ENCODE measurements around the gene WWOX. TPM values are rescaled to one million over a fixed set of nuclear protein-coding genes. Genes with fewer than 3 reads are reported as not detected.
A peak's percentile ranks its signal among the peaks of the same experiment; 100 is the strongest.

The WWOX gene
- total RNA-seq, 6 experiments from 2014 or later: 13.0 to 24.3 (median 16.5) TPM

DNA sequence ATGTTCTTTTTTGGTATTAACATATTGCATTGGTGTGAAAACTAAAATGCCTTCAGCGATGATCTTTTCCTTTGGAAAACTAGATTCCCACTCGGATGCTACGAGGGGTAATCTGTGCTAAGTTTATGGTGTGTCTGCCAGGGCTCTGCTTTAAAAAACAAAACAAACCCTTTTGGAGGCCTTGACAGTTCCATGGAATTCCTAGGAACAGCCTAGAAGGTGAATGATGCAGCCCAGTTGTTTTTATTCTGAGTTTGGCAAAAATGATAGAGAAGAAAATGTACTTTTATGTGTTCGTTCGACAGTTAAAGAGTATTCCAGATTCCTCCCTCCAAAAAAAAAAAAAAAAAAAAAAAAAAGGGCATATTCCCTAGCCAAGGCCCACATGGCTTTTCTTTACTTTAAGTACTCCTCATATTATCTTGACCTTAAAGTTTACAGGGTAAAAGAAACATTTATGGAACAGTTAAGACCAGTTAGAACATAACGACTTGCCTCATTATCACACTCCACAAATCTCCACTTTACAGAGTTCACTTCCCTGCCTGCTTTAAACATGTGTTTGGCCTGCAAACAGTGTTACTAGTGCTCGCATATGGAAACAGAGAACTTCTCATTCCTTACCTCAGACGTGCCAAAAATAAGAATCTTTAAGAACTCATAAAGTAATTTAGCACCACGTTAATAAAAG, 159.1 kb downstream of the WWOX start:
- TF ChIP-seq CTCF (IDR thresholded peaks at IDR 0.05) (no peak), POLR2A (IDR thresholded peaks at IDR 0.05) (no peak)
- no peak for DNase-seq
- H3K9me3 ChIP-seq: no peaks in the 10 kb centered on the region
- H3K4me3 ChIP-seq: no peak overlapping the region
- intact Hi-C loops (cut with DNase I): no loop called here
- peak overlapping the region in 2 of 3 donors; percentile 27 to 30 for H3K27ac ChIP-seq
- WGBS (ENCODE audit: insufficient coverage, low coverage, low lambda C conversion rate, missing lambda C conversion rate): 48% methylated on average over 9 of the region's 9 CpGs
- ATAC-seq: peak; percentile 80 to 83 (median 81)
- H3K4me1 ChIP-seq: peaks cover 0 to 10% (median 4%) of the 10 kb centered on the region in 4 donors
- H3K36me3 ChIP-seq: no peaks in the 10 kb centered on the region
- no peaks in the 10 kb centered on the region for H3K27me3 ChIP-seq

DNA sequence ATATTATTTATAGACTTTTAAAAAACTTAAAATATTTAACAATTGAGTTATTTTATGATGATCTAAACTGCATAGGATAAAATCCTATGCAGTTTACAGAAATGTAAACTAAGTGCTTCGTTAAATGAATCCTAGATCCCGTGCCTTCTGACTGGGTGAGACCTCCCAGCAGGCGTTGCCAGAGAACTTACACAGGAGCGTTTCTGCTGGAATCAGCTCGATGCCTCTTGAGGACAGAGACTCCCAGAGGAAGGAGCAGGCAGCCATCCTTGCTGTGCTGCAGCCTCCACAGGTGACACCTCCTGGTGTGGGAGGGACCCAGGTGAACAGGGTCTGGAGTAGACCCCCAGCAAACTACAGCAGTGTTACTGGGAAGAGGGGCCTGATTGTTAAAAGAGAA, 160.4 kb downstream of the WWOX start:
- intact Hi-C loops (cut with DNase I): no loop called here
- ATAC-seq: no peak
- TF ChIP-seq POLR2A (IDR thresholded peaks at IDR 0.05) (no peak), CTCF (IDR thresholded peaks at IDR 0.05) (no peak)
- H3K4me3 ChIP-seq: no peak overlapping the region
- no peaks in the 10 kb centered on the region for H3K27me3 ChIP-seq
- no peaks in the 10 kb centered on the region for H3K36me3 ChIP-seq
- H3K4me1 ChIP-seq: peaks cover 0 to 10% (median 2%) of the 10 kb centered on the region in 4 donors
- H3K27ac ChIP-seq: no peak overlapping the region
- no peaks in the 10 kb centered on the region for H3K9me3 ChIP-seq
- 96% methylated on average over 5 of the region's 5 CpGs for WGBS (ENCODE audit: insufficient coverage, low coverage, low lambda C conversion rate, missing lambda C conversion rate)
- DNase-seq: no peak

GRCh38 chr16:78264642-78265041, 165.2 kb downstream of the WWOX start:
- Histone ChIP-seq H3K4me3 (no peak overlapping the region), H3K9me3 (no peaks in the 10 kb centered on the region), H3K4me1 (no peaks in the 10 kb centered on the region), H3K27ac (no peak overlapping the region), H3K27me3 (no peaks in the 10 kb centered on the region), H3K36me3 (no peaks in the 10 kb centered on the region)
- DNase-seq (no peak), ATAC-seq (no peak)
- WGBS (ENCODE audit: insufficient coverage, low coverage, low lambda C conversion rate, missing lambda C conversion rate): 97% methylated on average over 5 of the region's 6 CpGs
- intact Hi-C loops (cut with DNase I): no loop called here
- TF ChIP-seq POLR2A (IDR thresholded peaks at IDR 0.05) (no peak), CTCF (IDR thresholded peaks at IDR 0.05) (no peak)

DNA sequence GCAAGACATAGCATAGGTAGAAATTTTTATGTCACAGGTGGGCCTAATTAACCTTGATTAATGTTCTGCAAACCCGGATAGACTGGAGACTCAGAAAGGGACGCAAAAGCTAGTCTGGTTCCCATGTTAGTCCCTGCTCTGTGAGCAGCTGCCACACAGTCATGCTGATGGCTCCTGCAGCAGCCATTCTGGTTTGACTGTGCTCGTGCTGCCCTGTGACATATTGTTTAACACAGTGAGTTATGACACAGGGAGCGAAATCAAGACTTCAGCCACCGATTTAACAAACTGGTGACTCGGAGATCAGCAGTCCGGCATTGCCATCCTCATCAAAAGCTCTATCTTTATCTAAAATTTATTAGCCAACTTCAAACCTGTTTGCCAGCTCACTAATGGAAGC, 169.8 kb downstream of the WWOX start:
- H3K9me3 ChIP-seq: no peaks in the 10 kb centered on the region
- intact Hi-C loops (cut with DNase I): no loop called here
- 100% methylated on average over 2 of the region's 7 CpGs for WGBS (ENCODE audit: insufficient coverage, low coverage, low lambda C conversion rate, missing lambda C conversion rate)

More for the DNA sequence above, 169.8 kb downstream of the WWOX start:
- no peak for ATAC-seq
- Histone ChIP-seq H3K4me3 (no peak overlapping the region), H3K27ac (no peak overlapping the region), H3K36me3 (no peaks in the 10 kb centered on the region), H3K4me1 (no peaks in the 10 kb centered on the region), H3K27me3 (no peaks in the 10 kb centered on the region)
- no peak for DNase-seq
- TF ChIP-seq CTCF (IDR thresholded peaks at IDR 0.05) (no peak), POLR2A (IDR thresholded peaks at IDR 0.05) (no peak)

Data from right lobe of liver (tissue), 6 donors.